COR-L47 (cell line): ENCODE data around the gene ASF1B.
A peak's percentile ranks its signal among the peaks of the same experiment; 100 is the strongest.

Experiments used
- DNase-seq: peaks from one replicate; lab custom pipeline; 2025; lab: John Stamatoyannopoulos, UW

ASF1B gene

GRCh38 chr19:14085309-14085995 lies 50.9 kb downstream of the ASF1B start, which contains the start of gene C19orf67:
Gene C19orf67 (minus strand): TSS chr19:14085783. CDS start chr19:14085627, 156 bp downstream.
- DNase-seq = no peak

GRCh38 chr19:14082675-14082960 lies 53.8 kb downstream of the ASF1B start:
- DNase-seq = no peak

GRCh38 chr19:14081797-14082674 lies 54.4 kb downstream of the ASF1B start:
- no peak for DNase-seq

- DNase-seq = peak; percentile 99
These were observed 55.2 kb downstream of the ASF1B start for GRCh38 chr19:14080887-14081796.

GRCh38 chr19:14078411-14078810 lies 58.0 kb downstream of the ASF1B start:
- no peak for DNase-seq

- peak; percentile 55 for DNase-seq
These were observed 62.2 kb downstream of the ASF1B start for GRCh38 chr19:14073925-14074838.

GRCh38 chr19:14073261-14073924 lies 63.0 kb downstream of the ASF1B start:
- DNase-seq = peak; percentile 81

GRCh38 chr19:14072535-14073260 lies 63.7 kb downstream of the ASF1B start, which contains the start of gene MISP3:
Gene MISP3 (plus strand): TSS chr19:14072786. CDS start chr19:14073310, 524 bp downstream.
- peak; percentile 24 for DNase-seq

- DNase-seq = no peak
These were observed 65.9 kb downstream of the ASF1B start for GRCh38 chr19:14070268-14071050.
